ES-I3 (cell line): ENCODE data around the gene STEAP1B.

Source experiments
- H3K36me3 ChIP-seq: 2 replicates; pipeline ENCODE4 v1.6.1; 2013; ENCODE audit warnings: mild to moderate bottlenecking, low read length, control low read depth, moderate library complexity; ENCODE audit not compliant: insufficient read depth
- H3K4me1 ChIP-seq: 2 replicates; pipeline ENCODE4 v1.6.1; 2013; ENCODE audit warnings: mild to moderate bottlenecking, control low read depth, low read length; ENCODE audit not compliant: insufficient read depth
- H3K9ac ChIP-seq: 2 replicates; pipeline ENCODE4 v1.6.1; 2013; ENCODE audit warnings: low read depth, mild to moderate bottlenecking, low read length, moderate library complexity
- H3K9me3 ChIP-seq: 2 replicates; pipeline ENCODE4 v1.6.1; 2013; ENCODE audit warnings: mild to moderate bottlenecking, low read length, moderate library complexity; ENCODE audit not compliant: control insufficient read depth, insufficient read depth

Gene STEAP1B

GRCh38 chr7:22400936-22401553 is 98.9 kb downstream of the STEAP1B start:
- no peaks in the 10 kb centered on the region for H3K9me3 ChIP-seq
- H3K9ac ChIP-seq: no peak overlapping the region
- H3K36me3 ChIP-seq: no peaks in the 10 kb centered on the region; the same call in 1 of the 2 replicates
- H3K4me1 ChIP-seq: no peaks in the 10 kb centered on the region; the same call in 1 of the 2 replicates

- Histone ChIP-seq H3K36me3 (no peaks in the 10 kb centered on the region; the same call in 1 of the 2 replicates), H3K9ac (no peak overlapping the region), H3K4me1 (no peaks in the 10 kb centered on the region; the same call in 1 of the 2 replicates), H3K9me3 (no peaks in the 10 kb centered on the region)
These were observed 99.7 kb downstream of the STEAP1B start for GRCh38 chr7:22400150-22400814.

- H3K9ac ChIP-seq: no peak overlapping the region
- no peaks in the 10 kb centered on the region for H3K9me3 ChIP-seq
- no peaks in the 10 kb centered on the region; the same call in 1 of the 2 replicates for H3K36me3 ChIP-seq
- no peaks in the 10 kb centered on the region; the same call in 1 of the 2 replicates for H3K4me1 ChIP-seq
These were observed 100.4 kb downstream of the STEAP1B start for GRCh38 chr7:22399546-22399945.

GRCh38 chr7:22399091-22399490 is 100.9 kb downstream of the STEAP1B start:
- no peaks in the 10 kb centered on the region; the same call in 1 of the 2 replicates for H3K36me3 ChIP-seq
- no peak overlapping the region for H3K9ac ChIP-seq
- H3K9me3 ChIP-seq: no peaks in the 10 kb centered on the region
- H3K4me1 ChIP-seq: no peaks in the 10 kb centered on the region; the same call in 1 of the 2 replicates

- peaks cover 3% of the 10 kb centered on the region for H3K4me1 ChIP-seq
- H3K9ac ChIP-seq: no peak overlapping the region
- H3K9me3 ChIP-seq: no peaks in the 10 kb centered on the region
- H3K36me3 ChIP-seq: no peaks in the 10 kb centered on the region; the same call in 1 of the 2 replicates
These were observed 102.0 kb downstream of the STEAP1B start for GRCh38 chr7:22397981-22398380.

- H3K4me1 ChIP-seq: peaks cover 18% of the 10 kb centered on the region
These were observed 104.8 kb downstream of the STEAP1B start for GRCh38 chr7:22395222-22395621.

GRCh38 chr7:22394739-22395138 is 105.2 kb downstream of the STEAP1B start:
- no peaks in the 10 kb centered on the region for H3K9me3 ChIP-seq
- H3K9ac ChIP-seq: no peak overlapping the region
- no peaks in the 10 kb centered on the region for H3K36me3 ChIP-seq
- H3K4me1 ChIP-seq: peaks cover 22% of the 10 kb centered on the region

More at GRCh38 chr7:22395222-22395621, 104.8 kb downstream of the STEAP1B start:
- no peaks in the 10 kb centered on the region for H3K36me3 ChIP-seq
- no peaks in the 10 kb centered on the region for H3K9me3 ChIP-seq
- H3K9ac ChIP-seq: no peak overlapping the region

- H3K9ac ChIP-seq: no peak overlapping the region
- H3K9me3 ChIP-seq: no peaks in the 10 kb centered on the region
- H3K4me1 ChIP-seq: peaks cover 22% of the 10 kb centered on the region
- H3K36me3 ChIP-seq: no peaks in the 10 kb centered on the region
These were observed 105.9 kb downstream of the STEAP1B start for GRCh38 chr7:22393913-22394729.

GRCh38 chr7:22390516-22390915 is 109.5 kb downstream of the STEAP1B start:
- Histone ChIP-seq H3K36me3 (no peaks in the 10 kb centered on the region), H3K9me3 (no peaks in the 10 kb centered on the region), H3K9ac (no peak overlapping the region), H3K4me1 (peaks cover 22% of the 10 kb centered on the region)

GRCh38 chr7:22389892-22390291 is 110.1 kb downstream of the STEAP1B start:
- H3K4me1 ChIP-seq: peaks cover 22% of the 10 kb centered on the region
- H3K36me3 ChIP-seq: no peaks in the 10 kb centered on the region

GRCh38 chr7:22387583-22387982 is 112.4 kb downstream of the STEAP1B start:
- H3K9me3 ChIP-seq: no peaks in the 10 kb centered on the region
- peaks cover 15% of the 10 kb centered on the region for H3K4me1 ChIP-seq
- H3K36me3 ChIP-seq: no peaks in the 10 kb centered on the region
- no peak overlapping the region for H3K9ac ChIP-seq

More at GRCh38 chr7:22389892-22390291, 110.1 kb downstream of the STEAP1B start:
- Histone ChIP-seq H3K9me3 (no peaks in the 10 kb centered on the region), H3K9ac (no peak overlapping the region)

GRCh38 chr7:22386865-22387264 is 113.1 kb downstream of the STEAP1B start:
- Histone ChIP-seq H3K9me3 (no peaks in the 10 kb centered on the region), H3K36me3 (no peaks in the 10 kb centered on the region), H3K4me1 (peaks cover 14% of the 10 kb centered on the region; the same call in 1 of the 2 replicates), H3K9ac (no peak overlapping the region)

GRCh38 chr7:22386206-22386858 is 113.7 kb downstream of the STEAP1B start:
- Histone ChIP-seq H3K9ac (no peak overlapping the region), H3K36me3 (no peaks in the 10 kb centered on the region), H3K9me3 (no peaks in the 10 kb centered on the region), H3K4me1 (peaks cover 14% of the 10 kb centered on the region; the same call in 1 of the 2 replicates)

GRCh38 chr7:22385326-22385725 is 114.7 kb downstream of the STEAP1B start:
- Histone ChIP-seq H3K4me1 (peaks cover 5% of the 10 kb centered on the region; the same call in 1 of the 2 replicates), H3K36me3 (no peaks in the 10 kb centered on the region), H3K9me3 (no peaks in the 10 kb centered on the region), H3K9ac (no peak overlapping the region)
